K562 (cell line): ENCODE measurements around the gene TRMT1. TPM values are rescaled to one million over a fixed set of nuclear protein-coding genes. Genes with fewer than 3 reads are reported as not detected.

ENCODE experiments used
- ARID4B ChIP-seq: sonication (generic); formaldehyde crosslinking; IDR thresholded peaks from 2 replicates; pipeline ENCODE4 v1.8.0; 2022; ENCODE audit warnings: mild to moderate bottlenecking, missing genetic modification reagents
- ATF1 ChIP-seq, 2 experiments: fragments of 450-650 bp in 1 of 2; IDR thresholded peaks; 2 replicates each; pipeline ENCODE4 v1.6.1; 2016; ENCODE audit warnings: missing compliant biosample characterization in 1 of 2, missing genetic modification characterization in 1 of 2
- CCNT2 ChIP-seq: IDR thresholded peaks from 2 replicates; pipeline ENCODE4 v1.6.1; 2011; ENCODE audit warnings: borderline replicate concordance, low read depth, mild to moderate bottlenecking, moderate library complexity, mixed read lengths, low read length; ENCODE audit not compliant: insufficient read length; ENCODE audit errors: extremely low read depth
- CEBPG ChIP-seq, 3 experiments: fragments of 200-800 bp in 1 of 3; sonication (Bioruptor generic) in 1 of 3; sonication (generic) in 1 of 3; formaldehyde crosslinking in 1 of 3; IDR thresholded peaks in 2 of 3; conservative IDR thresholded peaks in 1 of 3; 2 replicates each; pipeline versions ENCODE4 v1.6.1 to v1.8.0; 2016 to 2022; ENCODE audit warnings: missing compliant biosample characterization in 2 of 3, missing genetic modification characterization in 2 of 3, mild to moderate bottlenecking in 1 of 3, missing genetic modification reagents in 1 of 3
- CHCHD3 ChIP-seq: fragments of 250-450 bp; sonication (Bioruptor Pico); IDR thresholded peaks from 2 replicates; pipeline ENCODE4 v2.1.2; 2022; ENCODE audit warnings: mild to moderate bottlenecking
- CTCF ChIP-seq, 3 experiments: IDR thresholded peaks in 2 of 3; conservative IDR thresholded peaks in 1 of 3; 2 replicates each; pipeline ENCODE4 v1.5.1; 2011 to 2012; ENCODE audit warnings: low read length in 3 of 3, mild to moderate bottlenecking in 3 of 3, control low read depth in 2 of 3, improper control_type of control experiment in 1 of 3, inconsistent platforms in 1 of 3, low read depth in 1 of 3, mixed read lengths in 1 of 3, moderate library complexity in 1 of 3; ENCODE audit not compliant: insufficient read depth in 2 of 3
- E2F4 ChIP-seq: sonication (generic); formaldehyde crosslinking; IDR thresholded peaks from 2 replicates; pipeline ENCODE4 v1.8.0; 2022; ENCODE audit warnings: mild to moderate bottlenecking, low read depth, missing genetic modification reagents
- EP400 ChIP-seq: fragments of 450-650 bp; IDR thresholded peaks from 2 replicates; pipeline ENCODE4 v1.6.1; 2017; ENCODE audit warnings: antibody characterized with exemption, mild to moderate bottlenecking, moderate library complexity
- KDM1A ChIP-seq, 2 experiments: fragments of 450-650 bp; IDR thresholded peaks; 2 replicates each; pipeline ENCODE4 v1.6.1; 2016; ENCODE audit warnings: mild to moderate bottlenecking in 2 of 2
- NFYB ChIP-seq: IDR thresholded peaks from 2 replicates; pipeline ENCODE4 v1.6.1; 2011; ENCODE audit warnings: mild to moderate bottlenecking, moderate library complexity; ENCODE audit not compliant: insufficient read length; ENCODE audit errors: extremely low read depth
- SLC30A9 ChIP-seq: fragments of 250-450 bp; sonication (Bioruptor Pico); IDR thresholded peaks from 2 replicates; pipeline ENCODE4 v1.8.0; 2022; ENCODE audit warnings: mild to moderate bottlenecking, moderate library complexity
- YY1 ChIP-seq, 3 experiments: IDR thresholded peaks; 2 replicates each; pipeline ENCODE4 v1.6.1; 2011; ENCODE audit warnings: low read length in 2 of 3, mild to moderate bottlenecking in 2 of 3, moderate library complexity in 2 of 3, borderline replicate concordance in 1 of 3, control low read depth in 1 of 3, low read depth in 1 of 3; ENCODE audit not compliant: insufficient read depth in 3 of 3, insufficient replicate concordance in 2 of 3, control insufficient read depth in 1 of 3, insufficient read length in 1 of 3; ENCODE audit errors: extremely low read depth in 1 of 3
- ZBTB33 ChIP-seq: sonication (generic); formaldehyde crosslinking; IDR thresholded peaks from 2 replicates; pipeline ENCODE4 v1.8.1; 2023; ENCODE audit warnings: mild to moderate bottlenecking, missing genetic modification reagents
- ZNF384 ChIP-seq: IDR thresholded peaks from 2 replicates; pipeline ENCODE4 v1.6.1; 2012; ENCODE audit warnings: low read depth, low read length, improper control_type of control experiment
- ZNF644 ChIP-seq: fragments of 200-800 bp; sonication (Bioruptor generic); IDR thresholded peaks from 2 replicates; pipeline ENCODE4 v1.6.1; 2016; ENCODE audit warnings: low read depth, missing genetic modification characterization, missing compliant biosample characterization
- polyA plus RNA-seq, 8 experiments: library from polyadenylated mRNA; depleted of rRNA in 4 of 8; stranded (reverse) in 5 of 8; unstranded in 3 of 8; fragments of >200 nt; fragmentation: Nextera tagmentation in 2 of 8; fragmentation: Illumina TruSeq in 1 of 8; extraction: Ambion mirVana in 2 of 8; extraction: Trizol in 1 of 8; gene quantifications; 2 replicates each; pipeline versions ENCODE4 v1.2.1 to v1.2.3, GENCODE V29; 2011 to 2014; ENCODE audit warnings: inconsistent platforms in 1 of 8, missing spikeins in 1 of 8
- total RNA-seq, 7 experiments: library from RNA; depleted of rRNA in 6 of 7; stranded (reverse); fragments of >200 nt in 6 of 7; fragmentation: Illumina TruSeq in 2 of 7; extraction: Trizol in 2 of 7; gene quantifications; 2 replicates each; pipeline versions ENCODE4 v1.2.1 to v1.2.3, GENCODE V29; 2011 to 2021; ENCODE audit warnings: low replicate concordance in 1 of 7

TRMT1 gene
- total and polyA plus RNA-seq, 9 of the 15 experiments (the other 6 are each of a cell fraction or from before 2014, with no cell fraction given): 5.8 to 158 (median 54.3) TPM

- TF ChIP-seq ARID4B (CRISPR knock-in tag) (peak; percentile 87), CCNT2 (peak; percentile 56), ZNF384 (peak; percentile 34), SLC30A9 (no peak), YY1 (IDR thresholded peaks at IDR 0.05; ENCODE audit: borderline replicate concordance in 1 of 3, control insufficient read depth in 1 of 3, extremely low read depth in 1 of 3, insufficient read depth in 3 of 3, insufficient read length in 1 of 3, insufficient replicate concordance in 2 of 3, low read depth in 1 of 3, low read length in 2 of 3) (peak; percentile 98 to 100 (median 99)), KDM1A (IDR thresholded peaks at IDR 0.05) (no peak), ZNF644 (tag) (no peak), ZBTB33 (CRISPR knock-in tag) (0 out of 2 replicates have a peak, but pooled peaks have one; percentile 52), CTCF (IDR thresholded peaks at IDR 0.05 in 2 of 3, conservative IDR thresholded peaks at IDR 0.05 in 1 of 3; ENCODE audit: insufficient read depth in 2 of 3, low read depth in 1 of 3, low read length in 3 of 3) (peak; percentile 71 to 75 (median 73)), EP400 (peak; percentile 78), E2F4 (CRISPR knock-in tag) (no peak), ATF1 (CRISPR knock-in tag; IDR thresholded peaks at IDR 0.05) (no peak), ATF1 (tag; IDR thresholded peaks at IDR 0.05) (peak; percentile 83), CHCHD3 (CRISPR knock-in tag) (no peak), CEBPG (CRISPR knock-in tag; IDR thresholded peaks at IDR 0.05) (peak; percentile 39; the same call in 1 of the 2 replicates), CEBPG (tag; conservative IDR thresholded peaks at IDR 0.05 in 1 of 2, IDR thresholded peaks at IDR 0.05 in 1 of 2) (no peak), NFYB (no peak)
Measured at GRCh38 chr19:13150187-13150930, 33.8 kb upstream of the TRMT1 start, which contains the start of the genes IER2 and STX10 (continued).
